ENCODE results near the gene MRGPRG. TPM values are rescaled to one million over a fixed set of nuclear protein-coding genes. Genes with fewer than 3 reads are reported as not detected.

The MRGPRG gene
- total RNA-seq, 1 donor from 2014 or later, result not detected

DNA sequence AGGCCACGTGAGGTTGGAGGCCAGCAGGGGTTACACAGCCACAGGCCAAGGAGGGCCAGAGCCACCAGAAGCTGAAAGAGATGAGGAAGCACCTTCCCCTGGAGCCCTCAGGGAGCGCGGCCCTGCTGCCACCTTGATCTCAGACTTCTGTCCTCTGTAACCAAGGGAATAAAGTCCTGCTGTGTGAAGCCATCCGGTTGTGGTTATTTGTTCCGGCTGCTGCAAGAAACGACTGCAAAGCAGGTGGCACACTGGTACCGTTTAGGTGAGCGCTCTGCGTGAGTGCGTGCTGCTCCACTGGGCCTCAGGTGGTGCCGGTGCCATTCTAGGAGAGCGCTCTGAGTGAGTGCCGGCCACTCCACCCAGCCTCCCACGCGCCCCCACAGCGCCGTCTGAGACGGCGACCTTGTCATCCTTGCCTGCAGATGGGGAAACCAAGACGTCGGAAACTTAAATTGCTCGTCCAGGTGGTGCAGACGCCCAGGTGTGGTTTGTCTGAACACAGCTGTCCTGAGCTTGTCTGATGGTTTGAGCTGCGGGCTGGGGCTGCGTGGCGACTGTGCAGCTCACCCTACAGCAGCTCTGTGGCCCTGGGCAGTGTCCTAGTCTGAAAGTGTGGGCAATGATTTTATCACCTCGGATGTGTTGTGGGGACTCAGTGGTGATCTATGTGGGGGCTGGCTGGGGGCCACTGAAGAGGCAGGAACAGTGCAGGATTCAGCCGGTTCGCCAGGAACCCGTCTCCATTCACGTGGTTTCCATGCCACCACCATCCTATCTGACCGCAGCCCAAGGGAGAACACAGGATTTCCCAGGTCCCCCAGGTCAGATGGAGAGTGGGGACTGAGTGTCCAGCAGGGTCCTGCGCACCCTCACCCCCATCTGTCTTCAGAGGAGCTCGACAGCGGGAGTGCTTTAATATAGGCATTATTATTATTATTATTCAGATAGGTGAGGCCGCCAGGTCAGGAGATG is 4.6 kb upstream of the MRGPRG start:
- no peaks in the 10 kb centered on the region for H3K9me3 Mint-ChIP-seq
- H3K4me1 Mint-ChIP-seq, result no peaks in the 10 kb centered on the region
- H3K36me3 Mint-ChIP-seq, result no peaks in the 10 kb centered on the region
- peaks cover 45% of the 10 kb centered on the region for H3K27me3 Mint-ChIP-seq (ENCODE audit: low read depth)
- no peak for DNase-seq (ENCODE audit: low spot score in 2 of 2, unreplicated experiment in 2 of 2)
- H3K27ac Mint-ChIP-seq, result no peak overlapping the region
- H3K4me3 Mint-ChIP-seq, result no peak overlapping the region
- no peak for TF ChIP-seq CTCF (IDR thresholded peaks at IDR 0.05; ENCODE audit: unreplicated experiment)

DNA sequence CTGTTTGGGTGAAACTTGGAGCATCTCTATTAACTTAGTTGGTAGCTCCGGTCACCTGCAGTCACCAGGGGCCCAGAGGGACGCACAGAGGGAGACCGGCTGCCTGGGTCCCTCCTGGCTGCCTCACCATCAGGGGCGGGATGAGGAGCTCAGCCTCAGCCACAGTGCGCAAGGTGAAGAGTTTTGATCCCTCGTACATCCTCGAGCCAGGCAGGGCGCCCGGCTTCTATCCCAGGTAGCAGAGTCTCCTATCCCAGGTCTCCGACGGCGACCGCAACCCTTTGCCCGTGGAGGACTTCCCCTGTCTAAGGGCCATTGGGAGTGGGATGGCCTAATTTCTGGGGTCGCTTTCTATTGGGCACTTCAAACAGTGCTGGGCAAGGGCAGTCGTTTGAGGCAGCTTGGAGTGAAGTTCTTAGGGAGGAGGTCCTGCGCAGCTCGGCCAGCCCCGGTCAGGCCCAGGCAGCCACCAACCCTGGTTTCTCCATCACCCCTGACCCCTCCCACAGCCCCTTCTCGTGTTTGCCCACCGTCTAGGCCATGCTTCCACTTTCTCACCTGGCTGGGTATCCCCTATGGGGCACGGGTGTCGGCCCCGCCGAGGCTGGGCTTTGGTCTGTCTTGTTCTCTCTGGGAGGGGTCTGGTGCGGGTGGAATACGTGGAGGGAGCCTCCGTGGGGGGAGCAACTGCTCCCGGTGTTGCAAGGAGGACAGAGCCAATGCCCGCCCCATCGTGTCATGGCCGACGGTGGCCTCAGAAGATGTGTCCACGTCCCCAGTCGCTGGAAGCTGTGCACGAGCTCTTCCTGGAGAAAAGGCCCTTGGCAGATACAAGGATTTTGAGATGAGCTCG is 3.6 kb upstream of the MRGPRG start:
- Mint-ChIP-seq H3K27me3 (ENCODE audit: low read depth) (peaks cover 49% of the 10 kb centered on the region), H3K36me3 (no peaks in the 10 kb centered on the region), H3K4me3 (no peak overlapping the region), H3K4me1 (no peaks in the 10 kb centered on the region), H3K9me3 (no peaks in the 10 kb centered on the region), H3K27ac (no peak overlapping the region)
- no peak for DNase-seq (ENCODE audit: low spot score in 2 of 2, unreplicated experiment in 2 of 2)
- TF ChIP-seq CTCF (IDR thresholded peaks at IDR 0.05; ENCODE audit: unreplicated experiment), result no peak

DNA sequence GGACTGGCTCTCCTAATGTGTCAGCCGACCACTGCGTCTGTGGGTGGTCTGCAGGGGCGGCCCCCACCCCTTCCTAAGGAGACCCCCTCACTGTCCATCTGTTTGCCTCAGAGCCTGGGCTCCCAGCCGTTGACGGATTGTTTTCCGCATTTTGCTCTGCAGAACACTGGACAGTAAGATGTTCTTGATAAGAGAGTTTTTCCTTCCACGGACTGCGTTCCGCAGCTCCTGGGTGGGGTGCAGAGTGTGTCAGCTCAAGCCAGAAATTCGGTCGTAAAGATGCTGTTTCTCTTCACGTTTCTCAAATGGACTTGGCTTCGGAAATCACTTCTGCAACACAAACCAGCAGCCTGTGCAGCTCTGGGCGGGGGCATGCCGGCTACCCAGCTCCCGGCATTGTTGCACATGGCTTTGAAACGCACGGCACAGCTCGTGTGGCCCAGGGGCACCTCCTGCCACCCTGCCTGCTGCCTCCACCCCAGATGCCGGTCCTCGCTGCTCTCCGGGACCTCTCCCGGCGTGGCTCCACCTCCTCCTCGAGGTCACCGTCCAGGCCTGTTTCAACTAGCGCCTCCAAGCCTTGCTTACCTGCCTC is 2.9 kb upstream of the MRGPRG start:
- Mint-ChIP-seq H3K4me3 (no peak overlapping the region), H3K27me3 (ENCODE audit: low read depth) (peaks cover 53% of the 10 kb centered on the region)
- peak in 1 of 2 experiments; percentile 37 for DNase-seq (ENCODE audit: low spot score in 2 of 2, unreplicated experiment in 2 of 2)

DNA sequence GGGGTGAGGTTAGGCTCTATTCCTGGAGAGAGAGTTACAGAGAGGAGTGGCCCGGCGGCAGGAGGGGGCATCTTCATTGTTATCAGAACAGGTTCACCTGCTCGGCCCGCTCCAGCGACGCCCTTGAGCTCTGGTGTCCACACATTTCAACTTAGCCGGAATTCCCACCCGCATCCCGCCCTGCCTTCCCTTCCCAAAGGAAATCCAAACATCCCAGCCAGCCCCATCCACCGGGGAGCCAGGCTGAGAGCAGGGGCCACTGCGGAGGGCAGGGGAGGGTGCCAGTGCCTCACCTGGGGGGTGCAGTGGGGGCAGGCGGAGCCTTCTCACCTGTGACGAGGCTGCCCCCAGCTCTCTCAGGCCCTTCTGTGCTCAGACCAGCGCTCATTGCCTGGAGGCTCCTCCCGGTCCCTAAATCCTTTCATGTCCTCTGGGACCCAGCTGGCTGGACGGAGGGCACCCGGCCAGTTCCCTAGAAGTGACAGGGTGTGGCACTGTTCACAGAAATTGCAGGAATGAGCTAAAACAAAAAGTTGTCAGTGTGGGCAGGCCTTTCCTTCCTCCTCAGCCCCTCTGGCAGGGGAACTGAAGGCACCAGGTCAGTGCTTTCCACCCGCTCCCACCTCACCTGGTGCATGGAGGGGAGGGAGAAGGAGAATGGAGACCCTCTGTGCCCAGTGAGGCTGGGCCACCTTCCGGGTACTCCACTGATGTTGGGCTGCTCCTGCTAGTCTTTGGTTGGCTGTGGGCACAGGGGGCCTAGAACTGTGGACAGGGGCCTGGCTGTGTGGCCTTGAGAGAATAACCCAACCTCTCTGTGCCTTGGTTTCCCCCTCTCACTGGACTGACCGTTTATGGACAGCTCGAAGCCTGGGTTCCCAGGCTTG is 2.2 kb upstream of the MRGPRG start:
- peaks cover 61% of the 10 kb centered on the region for H3K27me3 Mint-ChIP-seq (ENCODE audit: low read depth)
- no peak overlapping the region for H3K4me3 Mint-ChIP-seq
- H3K27ac Mint-ChIP-seq, result no peak overlapping the region
- H3K36me3 Mint-ChIP-seq, result no peaks in the 10 kb centered on the region
- no peaks in the 10 kb centered on the region for H3K9me3 Mint-ChIP-seq
- no peak for TF ChIP-seq CTCF (IDR thresholded peaks at IDR 0.05; ENCODE audit: unreplicated experiment)
- peaks cover 5% of the 10 kb centered on the region for H3K4me1 Mint-ChIP-seq
- DNase-seq (ENCODE audit: low spot score in 2 of 2, unreplicated experiment in 2 of 2), result peak in 1 of 2 experiments; percentile 36

More for the DNA sequence above, 2.9 kb upstream of the MRGPRG start:
- Mint-ChIP-seq H3K9me3 (no peaks in the 10 kb centered on the region), H3K4me1 (peaks cover 5% of the 10 kb centered on the region), H3K27ac (no peak overlapping the region), H3K36me3 (no peaks in the 10 kb centered on the region)
- no peak for TF ChIP-seq CTCF (IDR thresholded peaks at IDR 0.05; ENCODE audit: unreplicated experiment)

DNA sequence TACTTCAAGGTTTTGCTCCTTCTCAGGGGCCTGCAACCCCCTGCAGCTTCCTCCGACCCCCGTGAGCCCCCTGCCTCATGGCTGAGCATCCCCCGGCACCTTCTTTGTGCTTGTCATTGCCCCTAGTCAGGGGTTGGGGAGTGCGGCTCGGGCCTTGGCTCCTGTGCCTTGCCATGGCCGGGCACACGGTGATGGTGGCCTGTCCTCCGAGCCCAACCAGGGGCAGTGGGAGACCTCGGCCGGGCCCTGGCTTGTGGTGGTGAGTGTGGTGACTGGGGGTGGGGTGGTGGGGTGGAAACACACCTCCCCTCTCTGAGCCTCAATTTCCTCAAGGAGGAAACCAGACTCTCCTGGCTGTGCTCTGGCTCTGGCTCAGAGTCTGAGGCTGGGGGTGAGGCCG is 1.5 kb upstream of the MRGPRG start:
- no peak for DNase-seq (ENCODE audit: low spot score in 2 of 2, unreplicated experiment in 2 of 2)
- H3K4me3 Mint-ChIP-seq, result no peak overlapping the region
- no peak overlapping the region for H3K27ac Mint-ChIP-seq
- H3K27me3 Mint-ChIP-seq (ENCODE audit: low read depth), result peaks cover 67% of the 10 kb centered on the region
- H3K9me3 Mint-ChIP-seq, result no peaks in the 10 kb centered on the region
- peaks cover 5% of the 10 kb centered on the region for H3K4me1 Mint-ChIP-seq
- H3K36me3 Mint-ChIP-seq, result no peaks in the 10 kb centered on the region
- TF ChIP-seq CTCF (IDR thresholded peaks at IDR 0.05; ENCODE audit: unreplicated experiment), result no peak
